GM23248 (cell line): Measurements from ENCODE around the gene UCP3. TPM values are rescaled to one million over a fixed set of nuclear protein-coding genes. Genes with fewer than 3 reads are reported as not detected.
A peak's percentile ranks its signal among the peaks of the same experiment; 100 is the strongest.

ENCODE experiments used
- DNase-seq: peaks from one replicate; pipeline ENCODE4 v3.0.0-alpha.2; 2015
- H2AFZ ChIP-seq: fragments of 200-600 bp; sonication (generic); 2 replicates; pipeline ENCODE4 v1.6.1; 2016; ENCODE audit warnings: antibody characterized with exemption
- H3F3A ChIP-seq: fragments of 200-600 bp; sonication (generic); 2 replicates; pipeline ENCODE4 v1.6.1; 2016; ENCODE audit warnings: mild to moderate bottlenecking, antibody characterized with exemption, mixed run types; ENCODE audit not compliant: insufficient read depth
- H3K27ac ChIP-seq: fragments of 200-600 bp; sonication (generic); 2 replicates; pipeline ENCODE4 v1.5.1; 2016; ENCODE audit warnings: mild to moderate bottlenecking
- H3K27me3 ChIP-seq: fragments of 200-600 bp; sonication (generic); replicated peaks from 2 replicates; pipeline ENCODE4 v1.6.1; 2016; ENCODE audit warnings: mild to moderate bottlenecking; ENCODE audit not compliant: insufficient read depth
- H3K36me3 ChIP-seq: fragments of 200-600 bp; sonication (generic); 2 replicates; pipeline ENCODE4 v1.6.1; 2016; ENCODE audit warnings: low read depth, mild to moderate bottlenecking
- H3K4me1 ChIP-seq: fragments of 200-600 bp; sonication (generic); 2 replicates; pipeline ENCODE4 v1.6.1; 2016; ENCODE audit warnings: mild to moderate bottlenecking; ENCODE audit not compliant: insufficient read depth
- H3K4me2 ChIP-seq: fragments of 200-600 bp; sonication (generic); one replicate; pipeline ENCODE4 v1.6.1; 2016; ENCODE audit warnings: mild to moderate bottlenecking; ENCODE audit not compliant: unreplicated experiment
- H3K4me3 ChIP-seq: fragments of 200-600 bp; sonication (generic); 2 replicates; pipeline ENCODE4 v1.5.1; 2016; ENCODE audit warnings: mild to moderate bottlenecking
- H3K79me2 ChIP-seq: fragments of 200-600 bp; sonication (generic); 2 replicates; pipeline ENCODE4 v1.6.1; 2016; ENCODE audit warnings: mild to moderate bottlenecking; ENCODE audit not compliant: insufficient read depth
- H3K9ac ChIP-seq: fragments of 200-600 bp; sonication (generic); 2 replicates; pipeline ENCODE4 v1.6.1; 2016; ENCODE audit warnings: mild to moderate bottlenecking
- H3K9me2 ChIP-seq: fragments of 200-600 bp; sonication (generic); 2 replicates; pipeline ENCODE4 v1.6.1; 2016; ENCODE audit warnings: mixed run types, mild to moderate bottlenecking, moderate library complexity; ENCODE audit not compliant: insufficient read depth
- H3K9me3 ChIP-seq: fragments of 200-600 bp; sonication (generic); one replicate; pipeline ENCODE4 v1.6.1; 2017; ENCODE audit warnings: low read depth
- H4K20me1 ChIP-seq: fragments of 200-600 bp; sonication (generic); 2 replicates; pipeline ENCODE4 v1.6.0; 2016; ENCODE audit not compliant: insufficient read depth
- EZH2 ChIP-seq: fragments of 200-600 bp; sonication (generic); IDR thresholded peaks from 2 replicates; pipeline ENCODE4 v1.6.1; 2018; ENCODE audit warnings: antibody characterized with exemption, mild to moderate bottlenecking; ENCODE audit not compliant: insufficient read depth, poor library complexity, severe bottlenecking
- EZH2phosphoT487 ChIP-seq: fragments of 200-600 bp; sonication (generic); IDR thresholded peaks from 2 replicates; pipeline ENCODE4 v1.6.1; 2018; ENCODE audit warnings: antibody characterized with exemption, moderate library complexity, mild to moderate bottlenecking, low read depth; ENCODE audit not compliant: insufficient read depth
- WGBS, 2 experiments: methylation state at CpG; one replicate each; pipeline ENCODE4 v1.1.6; 2015 to 2017; ENCODE audit warnings: low lambda C conversion rate in 2 of 2, low coverage in 1 of 2; ENCODE audit errors: missing lambda C conversion rate in 2 of 2; 5-methylcytosine and 5-hydroxymethylcytosine counted together
- in situ Hi-C: fragments of 300-500 bp; cut with MboI; formaldehyde crosslinking; loops from 2 replicates; pipeline ENCODE4 v1.15.0; 2020
- polyA plus RNA-seq: library from polyadenylated mRNA; unstranded; fragments of >200 nt; fragmentation: Nextera tagmentation; extraction: Ambion mirVana; gene quantifications from 2 replicates; pipeline ENCODE4 v1.2.1, GENCODE V29; 2016
- total RNA-seq: library from RNA; depleted of rRNA; stranded (reverse); fragments of >200 nt; shearing (Covaris generic); gene quantifications from 2 replicates; pipeline ENCODE4 v1.2.3, GENCODE V29; 2014

The UCP3 gene
- total and polyA plus RNA-seq, 2 experiments from 2014 or later: 0.11 TPM; not detected in 1

GRCh38 chr11:74033046-74033445 lies 24.2 kb upstream of the UCP3 start:
- TF ChIP-seq EZH2 (no peak), EZH2phosphoT487 (no peak)
- Histone ChIP-seq H3K4me2 (no peak overlapping the region), H3K36me3 (0 out of 2 replicates have a peak, but pooled peaks cover 9% of the 10 kb centered on the region), H3K79me2 (no peaks in the 10 kb centered on the region), H3K9me3 (no peaks in the 10 kb centered on the region), H3F3A (no peaks in the 10 kb centered on the region), H3K27ac (no peak overlapping the region), H3K4me1 (no peaks in the 10 kb centered on the region; the same call in 1 of the 2 replicates), H3K4me3 (no peak overlapping the region), H4K20me1 (no peaks in the 10 kb centered on the region), H3K9me2 (no peaks in the 10 kb centered on the region), H3K9ac (no peak overlapping the region), H3K27me3 (no peaks in the 10 kb centered on the region), H2AFZ (no peak overlapping the region)
- in situ Hi-C loops: no loop called here
- WGBS, 2 experiments: 94% methylated on average over 3 of the region's 3 CpGs
- DNase-seq: no peak

GRCh38 chr11:74030723-74031676 lies 22.1 kb upstream of the UCP3 start:
- in situ Hi-C loops: no loop called here
- Histone ChIP-seq H4K20me1 (no peaks in the 10 kb centered on the region), H3K9me3 (no peaks in the 10 kb centered on the region), H3K36me3 (0 out of 2 replicates have a peak, but pooled peaks cover 4% of the 10 kb centered on the region), H2AFZ (no peak overlapping the region), H3F3A (peaks cover 15% of the 10 kb centered on the region), H3K4me1 (peaks cover 15% of the 10 kb centered on the region), H3K79me2 (no peaks in the 10 kb centered on the region), H3K9ac (no peak overlapping the region), H3K27me3 (no peaks in the 10 kb centered on the region), H3K4me2 (no peak overlapping the region), H3K4me3 (no peak overlapping the region), H3K9me2 (no peaks in the 10 kb centered on the region), H3K27ac (no peak overlapping the region)
- TF ChIP-seq EZH2 (no peak), EZH2phosphoT487 (no peak)
- DNase-seq: no peak
- WGBS, 2 experiments: 78 to 80% methylated on average over 9 of the region's 9 CpGs

GRCh38 chr11:74025467-74026166 lies 16.7 kb upstream of the UCP3 start:
- H2AFZ ChIP-seq: no peak overlapping the region
- no peaks in the 10 kb centered on the region for H3K9me3 ChIP-seq
- H3K27ac ChIP-seq: peak overlapping the region; percentile 87
- H4K20me1 ChIP-seq: no peaks in the 10 kb centered on the region
- TF ChIP-seq EZH2phosphoT487 (no peak), EZH2 (no peak)
- peaks cover 36% of the 10 kb centered on the region for H3K4me1 ChIP-seq
- no peaks in the 10 kb centered on the region for H3K79me2 ChIP-seq
- no peak overlapping the region for H3K4me3 ChIP-seq
- peaks cover 40% of the 10 kb centered on the region for H3F3A ChIP-seq
- DNase-seq: peak; percentile 75
- 48 to 51% methylated on average over 7 of the region's 7 CpGs for WGBS, 2 experiments
- in situ Hi-C loops: no loop called here
- H3K27me3 ChIP-seq: no peaks in the 10 kb centered on the region
- no peaks in the 10 kb centered on the region for H3K36me3 ChIP-seq
- H3K4me2 ChIP-seq: peak overlapping the region; percentile 38
- H3K9ac ChIP-seq: peak overlapping the region; percentile 44
- no peaks in the 10 kb centered on the region for H3K9me2 ChIP-seq

- no peaks in the 10 kb centered on the region for H4K20me1 ChIP-seq
- WGBS, 2 experiments: 7 to 13% methylated on average over 2 of the region's 2 CpGs
Measured at GRCh38 chr11:74024261-74025029, 15.6 kb upstream of the UCP3 start.

More at GRCh38 chr11:74024261-74025029, 15.6 kb upstream of the UCP3 start:
- H2AFZ ChIP-seq: no peak overlapping the region
- no peaks in the 10 kb centered on the region for H3K9me2 ChIP-seq
- in situ Hi-C loops: no loop called here
- peaks cover 50% of the 10 kb centered on the region for H3F3A ChIP-seq
- DNase-seq: peak; percentile 90
- TF ChIP-seq EZH2: no peak
- no peak for TF ChIP-seq EZH2phosphoT487
- H3K27ac ChIP-seq: peak overlapping the region; percentile 87
- H3K79me2 ChIP-seq: no peaks in the 10 kb centered on the region
- H3K4me1 ChIP-seq: peaks cover 46% of the 10 kb centered on the region
- H3K36me3 ChIP-seq: no peaks in the 10 kb centered on the region
- H3K9me3 ChIP-seq: no peaks in the 10 kb centered on the region
- H3K4me3 ChIP-seq: no peak overlapping the region
- peak overlapping the region; percentile 11 for H3K4me2 ChIP-seq
- H3K9ac ChIP-seq: peak overlapping the region; percentile 44
- no peaks in the 10 kb centered on the region for H3K27me3 ChIP-seq
